ENCODE data around the gene DTWD2.
"Not testable (repeated sequence)": the region's sequence is repeated elsewhere in the genome, so short reads cannot be mapped to it uniquely, and the experiment has no call there.

Gene DTWD2

DNA sequence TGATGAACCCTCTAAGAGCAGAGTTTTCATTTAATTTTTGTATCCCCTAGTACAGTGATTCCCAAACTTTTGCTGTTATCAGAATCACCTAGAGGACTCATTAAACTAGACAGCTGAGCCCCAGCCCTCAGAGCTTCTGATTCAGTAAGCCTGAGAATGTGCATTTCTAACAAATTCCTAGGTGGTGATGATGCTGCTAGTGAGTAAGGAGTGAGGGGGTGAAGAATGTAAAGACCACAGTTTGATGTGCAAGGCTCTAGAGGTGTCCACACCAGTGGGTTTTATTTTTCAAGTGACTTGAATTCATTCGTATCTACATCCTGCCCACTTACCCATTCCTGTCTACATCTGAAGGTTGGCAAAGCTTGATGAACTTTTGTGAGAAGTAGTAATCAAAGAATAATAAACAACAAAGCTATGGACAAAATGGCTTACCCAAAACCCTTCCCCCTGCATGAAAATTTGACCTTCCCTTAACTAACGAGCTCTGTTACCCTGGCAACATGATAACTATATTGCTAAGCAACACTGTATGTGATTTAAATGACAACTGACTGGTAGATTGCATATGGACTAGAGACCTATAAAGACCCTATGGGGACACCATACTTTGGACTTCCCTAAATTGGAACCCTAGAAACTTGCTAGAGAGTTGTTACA, 35.2 kb downstream of the DTWD2 start:
- DNase-seq (ENCODE audit: extremely low spot score), result no peak
- POLR2A ChIA-PET, result no interaction called here
- no peak for TF ChIP-seq FOXK2 (IDR thresholded peaks at IDR 0.05)
- TF ChIP-seq CTBP1 (IDR thresholded peaks at IDR 0.05; ENCODE audit: borderline replicate concordance), result no peak
- TF ChIP-seq ARNT (IDR thresholded peaks at IDR 0.05), result no peak
- TF ChIP-seq SP1 (IDR thresholded peaks at IDR 0.05), result no peak
- no peak for TF ChIP-seq SUZ12 (IDR thresholded peaks at IDR 0.05)
- TF ChIP-seq HDGF (IDR thresholded peaks at IDR 0.05; ENCODE audit: borderline replicate concordance), result no peak
- TF ChIP-seq ZNF384 (IDR thresholded peaks at IDR 0.05), result no peak
- no peak for TF ChIP-seq FOXM1 (IDR thresholded peaks at IDR 0.05; ENCODE audit: borderline replicate concordance)
- TF ChIP-seq ELF4 (IDR thresholded peaks at IDR 0.05), result no peak
- TF ChIP-seq PKNOX1 (IDR thresholded peaks at IDR 0.05), result no peak
- no peak for TF ChIP-seq FOXA1 (IDR thresholded peaks at IDR 0.05)
- TF ChIP-seq BHLHE40 (IDR thresholded peaks at IDR 0.05; ENCODE audit: borderline replicate concordance), result no peak
- no peak for TF ChIP-seq LEF1 (IDR thresholded peaks at IDR 0.05; ENCODE audit: borderline replicate concordance)
- no peak for TF ChIP-seq L3MBTL2 (conservative IDR thresholded peaks at IDR 0.05)
- no peak for TF ChIP-seq TARDBP (IDR thresholded peaks at IDR 0.05)
- CTCF ChIA-PET, result no interaction called here

GRCh38 chr5:118952306-118952705, 36.0 kb downstream of the DTWD2 start:
- DNase-seq (ENCODE audit: extremely low spot score); CTCF ChIA-PET; POLR2A ChIA-PET: not testable (repeated sequence)

DNA sequence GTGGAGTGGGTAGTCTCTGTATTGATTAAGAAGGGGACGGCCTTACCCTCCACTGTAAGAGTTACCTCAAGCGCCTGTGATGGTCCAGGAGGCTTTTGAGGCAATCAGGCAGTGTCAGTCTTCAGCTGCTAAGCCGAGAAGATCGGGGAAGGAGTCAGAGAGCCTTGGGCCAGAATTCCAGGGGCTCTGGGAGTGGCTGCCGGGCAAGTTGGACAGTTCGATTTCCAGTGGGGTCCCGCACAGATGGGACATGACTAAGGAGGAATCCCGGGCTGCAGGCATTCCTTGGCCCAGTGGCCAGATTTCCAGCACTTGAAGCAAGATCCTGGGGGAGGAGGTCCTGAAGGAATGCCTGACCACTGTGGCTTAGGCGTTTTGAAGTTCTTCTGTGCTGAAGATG, 38.0 kb downstream of the DTWD2 start:
- POLR2A ChIA-PET; DNase-seq (ENCODE audit: extremely low spot score); CTCF ChIA-PET: not testable (repeated sequence)

- TF ChIP-seq SP1 (IDR thresholded peaks at IDR 0.05) (no peak), FOXA1 (IDR thresholded peaks at IDR 0.05) (no peak), CTBP1 (IDR thresholded peaks at IDR 0.05; ENCODE audit: borderline replicate concordance) (no peak), TARDBP (IDR thresholded peaks at IDR 0.05) (no peak), SUZ12 (IDR thresholded peaks at IDR 0.05) (no peak), LEF1 (IDR thresholded peaks at IDR 0.05; ENCODE audit: borderline replicate concordance) (no peak), ARNT (IDR thresholded peaks at IDR 0.05) (no peak), FOXM1 (IDR thresholded peaks at IDR 0.05; ENCODE audit: borderline replicate concordance) (no peak), NFRKB (IDR thresholded peaks at IDR 0.05) (no peak), FOXK2 (IDR thresholded peaks at IDR 0.05) (no peak), HDGF (IDR thresholded peaks at IDR 0.05; ENCODE audit: borderline replicate concordance) (no peak), L3MBTL2 (conservative IDR thresholded peaks at IDR 0.05) (no peak), BHLHE40 (IDR thresholded peaks at IDR 0.05; ENCODE audit: borderline replicate concordance) (no peak), ZNF384 (IDR thresholded peaks at IDR 0.05) (no peak), PKNOX1 (IDR thresholded peaks at IDR 0.05) (no peak), ELF4 (IDR thresholded peaks at IDR 0.05) (no peak)
- DNase-seq (ENCODE audit: extremely low spot score), result no peak
- CTCF ChIA-PET, result interaction anchor here (0.6 to 1.0 kb wide), 2 partner anchors 10 to 696 kb away, joined by 3 read pairs; no protein-coding TSS in a partner anchor
- POLR2A ChIA-PET, result no interaction called here
These were observed 42.1 kb downstream of the DTWD2 start for GRCh38 chr5:118946138-118946800.

DNA sequence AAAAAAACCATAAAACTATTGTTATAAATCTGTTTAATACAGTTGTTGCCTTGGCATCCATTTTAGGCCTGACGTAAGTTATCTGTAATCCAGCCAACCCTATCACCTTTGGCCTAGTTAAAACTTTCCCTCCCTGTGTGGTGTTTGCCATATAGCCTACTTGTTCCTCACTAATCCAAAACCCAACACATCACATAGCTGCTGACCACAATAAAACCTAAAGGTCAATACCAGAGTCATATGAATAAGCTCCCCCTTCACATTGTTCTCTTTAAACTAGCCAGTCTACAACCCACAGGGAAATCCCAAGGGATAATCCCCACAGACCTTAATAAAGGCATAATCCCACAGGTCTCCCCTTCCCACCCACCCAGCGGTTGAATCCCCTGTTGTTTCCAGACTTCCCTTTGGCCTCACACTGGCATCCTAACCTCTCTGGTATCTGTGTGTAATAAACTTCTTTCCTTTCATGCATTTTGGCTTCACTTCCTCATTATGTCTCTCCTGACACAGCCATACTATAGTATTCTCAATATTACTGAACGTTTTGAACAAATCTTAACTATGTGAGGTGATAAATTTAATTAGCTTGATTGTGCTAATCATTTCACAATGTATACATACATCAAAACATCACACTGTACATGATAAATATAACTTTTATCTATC, 50.8 kb downstream of the DTWD2 start:
- POLR2A ChIA-PET, result no interaction called here
- TF ChIP-seq SP1 (IDR thresholded peaks at IDR 0.05) (no peak), L3MBTL2 (conservative IDR thresholded peaks at IDR 0.05) (no peak), FOXA1 (IDR thresholded peaks at IDR 0.05) (no peak), FOXM1 (IDR thresholded peaks at IDR 0.05; ENCODE audit: borderline replicate concordance) (no peak), SUZ12 (IDR thresholded peaks at IDR 0.05) (no peak), PKNOX1 (IDR thresholded peaks at IDR 0.05) (no peak), HDGF (IDR thresholded peaks at IDR 0.05; ENCODE audit: borderline replicate concordance) (no peak), FOXK2 (IDR thresholded peaks at IDR 0.05) (no peak), ZNF384 (IDR thresholded peaks at IDR 0.05) (no peak)
- DNase-seq (ENCODE audit: extremely low spot score), result no peak
- CTCF ChIA-PET, result no interaction called here

DNA sequence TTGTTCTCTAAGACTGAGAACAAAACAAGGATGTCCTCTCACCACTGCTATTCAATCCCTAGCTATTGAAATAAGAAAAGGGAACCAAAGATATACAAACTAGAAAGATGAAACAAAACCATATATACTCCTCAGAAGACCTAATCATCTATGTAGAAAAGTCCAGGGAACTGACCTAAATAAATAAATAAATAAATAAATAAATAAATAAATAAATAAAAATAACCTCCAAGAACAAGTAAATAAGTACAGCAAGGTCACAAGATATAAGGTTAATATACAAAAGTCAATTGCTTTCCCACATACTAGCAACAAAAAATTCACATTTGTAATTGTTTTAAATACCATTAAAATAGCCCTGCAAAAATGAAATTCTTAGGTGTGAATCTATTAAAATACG, 54.6 kb downstream of the DTWD2 start:
- ChIA-PET POLR2A (no interaction called here), CTCF (no interaction called here)
- no peak for TF ChIP-seq L3MBTL2 (conservative IDR thresholded peaks at IDR 0.05)
- TF ChIP-seq TARDBP (IDR thresholded peaks at IDR 0.05), result no peak
- TF ChIP-seq FOXA1 (IDR thresholded peaks at IDR 0.05), result no peak
- TF ChIP-seq SP1 (IDR thresholded peaks at IDR 0.05), result no peak
- no peak for TF ChIP-seq ELF4 (IDR thresholded peaks at IDR 0.05)
- no peak for TF ChIP-seq FOXM1 (IDR thresholded peaks at IDR 0.05; ENCODE audit: borderline replicate concordance)
- no peak for TF ChIP-seq PKNOX1 (IDR thresholded peaks at IDR 0.05)
- no peak for TF ChIP-seq NFRKB (IDR thresholded peaks at IDR 0.05)
- no peak for TF ChIP-seq ZNF384 (IDR thresholded peaks at IDR 0.05)
- no peak for TF ChIP-seq LEF1 (IDR thresholded peaks at IDR 0.05; ENCODE audit: borderline replicate concordance)
- no peak for TF ChIP-seq FOXK2 (IDR thresholded peaks at IDR 0.05)
- TF ChIP-seq CTBP1 (IDR thresholded peaks at IDR 0.05; ENCODE audit: borderline replicate concordance), result no peak
- no peak for TF ChIP-seq HDGF (IDR thresholded peaks at IDR 0.05; ENCODE audit: borderline replicate concordance)
- TF ChIP-seq BHLHE40 (IDR thresholded peaks at IDR 0.05; ENCODE audit: borderline replicate concordance), result no peak
- no peak for TF ChIP-seq ARNT (IDR thresholded peaks at IDR 0.05)
- no peak for TF ChIP-seq SUZ12 (IDR thresholded peaks at IDR 0.05)
- DNase-seq (ENCODE audit: extremely low spot score), result no peak

Measured in HEK293T (cell line).